GM13976 (cell line): ENCODE data around the gene RASGEF1C.

Experiments
- DNase-seq: peaks from one replicate; pipeline ENCODE4 v3.0.0; 2012; ENCODE audit warnings: low spot score
- CTCF ChIP-seq: IDR thresholded peaks from 2 replicates; pipeline ENCODE4 v1.5.1; 2012; ENCODE audit warnings: borderline replicate concordance, mild to moderate bottlenecking; ENCODE audit not compliant: insufficient read depth; ENCODE audit errors: extremely low read depth, missing control alignments, control extremely low read depth
- in situ Hi-C: fragments of 300-500 bp; cut with MboI; formaldehyde crosslinking; loops from one replicate; pipeline ENCODE4 v1.12.0; 2022; ENCODE audit warnings: low sequenced_read_pairs, mixed read lengths, inconsistent platforms; ENCODE audit not compliant: unreplicated experiment

The RASGEF1C gene

GRCh38 chr5:180187767-180188166 lies 21.2 kb downstream of the RASGEF1C start:
- TF ChIP-seq CTCF = no peak
- no peak for DNase-seq
- in situ Hi-C loops = no loop called here

- DNase-seq = no peak
- in situ Hi-C loops = no loop called here
- no peak for TF ChIP-seq CTCF
Measured at GRCh38 chr5:180180846-180181245, 28.2 kb downstream of the RASGEF1C start.

- in situ Hi-C loops = no loop called here
- TF ChIP-seq CTCF = no peak
- no peak for DNase-seq
Measured at GRCh38 chr5:180180421-180180820, 28.6 kb downstream of the RASGEF1C start.

- no peak for DNase-seq
- in situ Hi-C loops = no loop called here
- TF ChIP-seq CTCF = no peak
Measured at GRCh38 chr5:180179442-180180420, 29.3 kb downstream of the RASGEF1C start.

- no peak for DNase-seq
- no peak for TF ChIP-seq CTCF
- in situ Hi-C loops = no loop called here
Measured at GRCh38 chr5:180178531-180179441, 30.2 kb downstream of the RASGEF1C start.

- DNase-seq = no peak
- in situ Hi-C loops = no loop called here
- TF ChIP-seq CTCF = no peak
Measured at GRCh38 chr5:180176191-180176590, 32.8 kb downstream of the RASGEF1C start.
